Endodermal cell (in vitro differentiated cells): ENCODE results near the gene CACNA2D1. TPM values are rescaled to one million over a fixed set of nuclear protein-coding genes. Genes with fewer than 3 reads are reported as not detected.

Source experiments
- DNase-seq: peaks from one replicate; pipeline ENCODE4 v3.0.0-alpha.2; 2017
- H3K27ac ChIP-seq: 2 replicates; pipeline ENCODE4 v1.5.1; 2013; ENCODE audit warnings: mild to moderate bottlenecking, low read depth, low read length, moderate library complexity
- H3K27me3 ChIP-seq: 2 replicates; pipeline ENCODE4 v1.6.1; 2013; ENCODE audit warnings: mild to moderate bottlenecking, low read length, moderate library complexity; ENCODE audit not compliant: insufficient read depth, control insufficient read depth, poor library complexity, severe bottlenecking
- H3K36me3 ChIP-seq: 2 replicates; pipeline ENCODE4 v1.7.0; 2013; ENCODE audit warnings: mild to moderate bottlenecking, low read length, moderate library complexity; ENCODE audit not compliant: control insufficient read depth, insufficient read depth
- H3K4me1 ChIP-seq: one replicate; pipeline ENCODE4 v1.7.0; 2013; ENCODE audit warnings: low read length; ENCODE audit not compliant: control insufficient read depth, insufficient read depth
- H3K4me3 ChIP-seq: 2 replicates; pipeline ENCODE4 v1.5.1; 2013; ENCODE audit warnings: mild to moderate bottlenecking, low read length, moderate library complexity
- H3K9ac ChIP-seq: 2 replicates; pipeline ENCODE4 v1.6.1; 2013; ENCODE audit warnings: mild to moderate bottlenecking, low read length, moderate library complexity; ENCODE audit not compliant: poor library complexity, severe bottlenecking; ENCODE audit errors: extremely low read depth
- H3K9me3 ChIP-seq: 2 replicates; pipeline ENCODE4 v1.6.1; 2013; ENCODE audit warnings: mild to moderate bottlenecking, low read length, moderate library complexity; ENCODE audit not compliant: control insufficient read depth
- H3K27ac Mint-ChIP-seq: 2 replicates; pipeline ENCODE4 v1.8.0; 2020; ENCODE audit warnings: mixed read lengths
- H3K27me3 Mint-ChIP-seq: 2 replicates; pipeline ENCODE4 v1.8.0; 2021; ENCODE audit warnings: mild to moderate bottlenecking, mixed read lengths; ENCODE audit not compliant: insufficient read depth
- H3K36me3 Mint-ChIP-seq: 2 replicates; pipeline ENCODE4 v1.8.0; 2020; ENCODE audit warnings: low read depth, mixed read lengths
- H3K4me1 Mint-ChIP-seq: 2 replicates; pipeline ENCODE4 v1.8.0; 2020; ENCODE audit warnings: mixed read lengths
- H3K4me3 Mint-ChIP-seq: 2 replicates; pipeline ENCODE4 v1.8.0; 2020; ENCODE audit warnings: mild to moderate bottlenecking, moderate library complexity, mixed read lengths
- H3K9me3 Mint-ChIP-seq: 2 replicates; pipeline ENCODE4 v1.8.0; 2020; ENCODE audit warnings: mild to moderate bottlenecking, mixed read lengths
- CTCF ChIP-seq: fragments of 200-600 bp; sonication (generic); conservative IDR thresholded peaks from 2 replicates; pipeline ENCODE4 v1.5.0; 2021; ENCODE audit warnings: antibody characterized with exemption, mild to moderate bottlenecking
- WGBS, 2 experiments: methylation state at CpG; one replicate each; pipeline versions ENCODE4 v1.1.5 to v1.1.7; 2013; ENCODE audit warnings: missing lambda C conversion rate in 2 of 2, mixed read lengths in 1 of 2; ENCODE audit not compliant: insufficient coverage in 1 of 2, insufficient read length in 1 of 2; 5-methylcytosine and 5-hydroxymethylcytosine counted together
- total RNA-seq, 2 donors: library from RNA; stranded (reverse); fragmentation: NEBNext Ultra II Directional in 1 of 2; extraction: Animal tissue kit (Norgen Biotek cat#: 25700) in 1 of 2; gene quantifications; 2 replicates in 1 of 2; 3 replicates in 1 of 2; pipeline ENCODE4 v1.2.1, GENCODE V29; 2021

Gene CACNA2D1
- total RNA-seq, 2 donors from 2014 or later = 16.9 to 26.8 TPM

GRCh38 chr7:82154728-82155127 lies 288.8 kb downstream of the CACNA2D1 start:
- DNase-seq = no peak
- H3K9me3 Mint-ChIP-seq = no peaks in the 10 kb centered on the region
- no peak overlapping the region for H3K27ac Mint-ChIP-seq
- Histone ChIP-seq H3K36me3 (no peaks in the 10 kb centered on the region), H3K4me1 (peaks cover 6% of the 10 kb centered on the region), H3K9me3 (no peaks in the 10 kb centered on the region), H3K27me3 (no peaks in the 10 kb centered on the region), H3K27ac (no peak overlapping the region), H3K4me3 (no peak overlapping the region), H3K9ac (no peak overlapping the region)
- H3K27me3 Mint-ChIP-seq = peaks cover 5% of the 10 kb centered on the region
- TF ChIP-seq CTCF = no peak
- H3K36me3 Mint-ChIP-seq = peaks cover 4% of the 10 kb centered on the region
- peaks cover 48% of the 10 kb centered on the region for H3K4me1 Mint-ChIP-seq
- H3K4me3 Mint-ChIP-seq = no peak overlapping the region
- 60 to 82% methylated on average over 2 of the region's 2 CpGs for WGBS, 2 experiments

GRCh38 chr7:82153776-82154175 lies 289.8 kb downstream of the CACNA2D1 start:
- H3K36me3 Mint-ChIP-seq = peaks cover 4% of the 10 kb centered on the region
- no peaks in the 10 kb centered on the region for H3K9me3 Mint-ChIP-seq
- TF ChIP-seq CTCF = no peak
- DNase-seq = no peak
- H3K27me3 Mint-ChIP-seq = peaks cover 5% of the 10 kb centered on the region
- Histone ChIP-seq H3K4me3 (no peak overlapping the region), H3K4me1 (peaks cover 6% of the 10 kb centered on the region), H3K36me3 (no peaks in the 10 kb centered on the region), H3K9ac (no peak overlapping the region), H3K27me3 (no peaks in the 10 kb centered on the region), H3K27ac (no peak overlapping the region), H3K9me3 (no peaks in the 10 kb centered on the region)
- H3K4me3 Mint-ChIP-seq = no peak overlapping the region
- WGBS, 2 experiments = 86 to 100% methylated on average over 1 to 2 of the region's 2 CpGs
- H3K4me1 Mint-ChIP-seq = peaks cover 42% of the 10 kb centered on the region
- no peak overlapping the region for H3K27ac Mint-ChIP-seq

GRCh38 chr7:82152858-82153257 lies 290.7 kb downstream of the CACNA2D1 start:
- Mint-ChIP-seq H3K4me1 (peaks cover 38% of the 10 kb centered on the region), H3K4me3 (no peak overlapping the region), H3K9me3 (no peaks in the 10 kb centered on the region), H3K36me3 (peaks cover 4% of the 10 kb centered on the region), H3K27me3 (peaks cover 5% of the 10 kb centered on the region), H3K27ac (no peak overlapping the region)
- Histone ChIP-seq H3K36me3 (no peaks in the 10 kb centered on the region), H3K9me3 (no peaks in the 10 kb centered on the region), H3K9ac (no peak overlapping the region), H3K27ac (no peak overlapping the region), H3K27me3 (no peaks in the 10 kb centered on the region), H3K4me1 (peaks cover 6% of the 10 kb centered on the region), H3K4me3 (no peak overlapping the region)
- WGBS, 2 experiments = 95 to 100% methylated on average over 1 of the region's 1 CpG
- no peak for DNase-seq
- TF ChIP-seq CTCF = no peak
